ENCODE results near the gene MMP20. TPM values are rescaled to one million over a fixed set of nuclear protein-coding genes. Genes with fewer than 3 reads are reported as not detected.

Gene MMP20
- total and polyA plus RNA-seq, 2 experiments from 2014 or later: not detected

DNA sequence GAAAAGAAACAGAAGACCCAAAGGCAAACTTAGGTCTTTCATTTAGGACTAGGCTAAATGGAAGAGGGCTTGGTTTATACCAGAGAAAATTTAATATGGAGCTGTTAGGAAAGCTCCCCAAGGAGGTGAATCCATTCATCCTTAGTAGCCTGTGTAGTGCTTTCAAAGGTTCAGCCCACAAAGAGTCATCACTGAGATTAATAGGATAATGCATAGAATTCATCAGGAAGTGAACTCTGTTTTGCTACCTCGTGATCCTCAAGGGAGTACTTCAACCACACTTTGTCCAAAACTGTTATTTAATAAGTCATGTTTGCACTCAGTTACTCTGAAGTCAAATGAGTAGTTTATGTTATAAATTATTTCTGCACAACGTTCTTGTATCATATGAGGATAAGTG, 51.3 kb downstream of the MMP20 start (continued):
- TF ChIP-seq ZNF462 (CRISPR knock-in tag; IDR thresholded peaks at IDR 0.05): no peak
- TF ChIP-seq ETS1 (IDR thresholded peaks at IDR 0.05): no peak
- TF ChIP-seq CREB1 (CRISPR knock-in tag; IDR thresholded peaks at IDR 0.05; ENCODE audit: low read depth): no peak

GRCh38 chr11:102572554-102573220, 52.4 kb downstream of the MMP20 start:
- Histone ChIP-seq H3K4me3 (no peak overlapping the region), H2AFZ (no peak overlapping the region; the same call in 1 of the 2 replicates), H4K20me1 (replicated peaks; ENCODE audit: insufficient read depth) (no peaks in the 10 kb centered on the region), H3K36me3 (ENCODE audit: insufficient read depth) (0 out of 2 replicates have a peak, but pooled peaks cover under 1% of the 10 kb centered on the region), H3F3A (replicated peaks; ENCODE audit: low read depth) (no peaks in the 10 kb centered on the region), H3K27me3 (ENCODE audit: insufficient read depth) (no peaks in the 10 kb centered on the region), H3K27ac (ENCODE audit: low read depth) (no peak overlapping the region), H3K79me2 (replicated peaks; ENCODE audit: insufficient read depth) (no peaks in the 10 kb centered on the region), H3K9me2 (ENCODE audit: insufficient read depth) (peaks cover 5% of the 10 kb centered on the region; the same call in 1 of the 2 replicates), H3K4me1 (ENCODE audit: insufficient read depth) (no peaks in the 10 kb centered on the region), H3K4me2 (no peak overlapping the region)
- H3K4me1 Mint-ChIP-seq: no peaks in the 10 kb centered on the region
- H3K27ac Mint-ChIP-seq: no peak overlapping the region
- no peak for DNase-seq (ENCODE audit: low spot score)
- peaks cover 21% of the 10 kb centered on the region for H3K36me3 Mint-ChIP-seq (ENCODE audit: low read depth)
- H3K27me3 Mint-ChIP-seq (ENCODE audit: insufficient read depth, low read depth, poor library complexity): peaks cover 7% of the 10 kb centered on the region
- H3K4me3 Mint-ChIP-seq: no peak overlapping the region
- ATAC-seq: no peak
- peaks cover 19% of the 10 kb centered on the region for H3K9me3 Mint-ChIP-seq
- no peak for TF ChIP-seq ZNF462 (CRISPR knock-in tag; IDR thresholded peaks at IDR 0.05)
